NCI-H1694 (cell line): ENCODE measurements around the gene COPZ1.
A peak's percentile ranks its signal among the peaks of the same experiment; 100 is the strongest.

Source experiments
- DNase-seq: peaks from one replicate; lab custom pipeline; 2025; lab: John Stamatoyannopoulos, UW

COPZ1 gene

GRCh38 chr12:54397157-54397556 lies 72.2 kb downstream of the COPZ1 start:
- no peak for DNase-seq

- no peak for DNase-seq
Measured at GRCh38 chr12:54398218-54398617, 73.3 kb downstream of the COPZ1 start.

- DNase-seq: peak; percentile 57
Measured at GRCh38 chr12:54398995-54399793, 74.3 kb downstream of the COPZ1 start.

- no peak for DNase-seq
Measured at GRCh38 chr12:54401119-54401518, 76.2 kb downstream of the COPZ1 start.
